DOHH2 (cell line): ENCODE measurements around the gene IDUA.

ENCODE experiments used
- H3F3A ChIP-seq: fragments of 200-600 bp; sonication (generic), shearing (Covaris generic); 2 replicates; pipeline ENCODE4 v1.6.0; 2016; ENCODE audit warnings: antibody characterized with exemption, mild to moderate bottlenecking; ENCODE audit not compliant: control insufficient read depth, insufficient read depth
- H3K27ac ChIP-seq: fragments of 200-600 bp; sonication (generic); 2 replicates; pipeline ENCODE4 v1.5.1; 2014; ENCODE audit warnings: low read depth, mild to moderate bottlenecking, low read length, moderate library complexity
- H3K27me3 ChIP-seq: fragments of 200-600 bp; sonication (generic); 2 replicates; pipeline ENCODE4 v1.6.1; 2014; ENCODE audit warnings: mild to moderate bottlenecking, low read length, mixed read lengths; ENCODE audit not compliant: control insufficient read depth
- H3K36me3 ChIP-seq: fragments of 200-600 bp; sonication (generic); 2 replicates; pipeline ENCODE4 v1.6.1; 2014; ENCODE audit warnings: mild to moderate bottlenecking, low read length, moderate library complexity, mixed read lengths; ENCODE audit not compliant: control insufficient read depth
- H3K4me1 ChIP-seq: fragments of 200-600 bp; sonication (generic); 2 replicates; pipeline ENCODE4 v1.6.1; 2014; ENCODE audit warnings: mild to moderate bottlenecking, low read length, mixed read lengths; ENCODE audit not compliant: control insufficient read depth
- H3K4me2 ChIP-seq: fragments of 200-600 bp; sonication (generic); 2 replicates; pipeline ENCODE4 v1.6.0; 2014; ENCODE audit warnings: mild to moderate bottlenecking, low read length, moderate library complexity
- H3K4me3 ChIP-seq: fragments of 200-600 bp; sonication (generic); 2 replicates; pipeline ENCODE4 v1.5.1; 2014; ENCODE audit warnings: mild to moderate bottlenecking, low read length, mixed read lengths
- H3K79me2 ChIP-seq: fragments of 200-600 bp; sonication (generic); 2 replicates; pipeline ENCODE4 v1.6.1; 2014; ENCODE audit warnings: mild to moderate bottlenecking, low read length, mixed read lengths; ENCODE audit not compliant: control insufficient read depth
- H3K9me2 ChIP-seq: fragments of 200-600 bp; sonication (generic); replicated peaks from 2 replicates; pipeline ENCODE4 v1.6.1; 2014; ENCODE audit warnings: mild to moderate bottlenecking, low read length, mixed read lengths; ENCODE audit not compliant: control insufficient read depth
- H3K9me3 ChIP-seq: fragments of 200-600 bp; sonication (generic); 2 replicates; pipeline ENCODE4 v1.6.1; 2014; ENCODE audit warnings: antibody characterized with exemption, low read length, mixed read lengths; ENCODE audit not compliant: control insufficient read depth, insufficient read depth
- H4K20me1 ChIP-seq: fragments of 200-600 bp; sonication (generic); 2 replicates; pipeline ENCODE4 v1.6.0; 2014; ENCODE audit warnings: low read depth, mild to moderate bottlenecking, antibody characterized with exemption, low read length, moderate library complexity; ENCODE audit not compliant: control insufficient read depth, insufficient read depth
- CTCF ChIP-seq: fragments of 200-600 bp; sonication (generic); IDR thresholded peaks from one replicate; pipeline ENCODE4 v1.5.1; 2014; ENCODE audit warnings: antibody characterized with exemption, mild to moderate bottlenecking, low read depth, low read length; ENCODE audit not compliant: poor library complexity, severe bottlenecking
- EZH2phosphoT487 ChIP-seq: fragments of 200-600 bp; sonication (generic); IDR thresholded peaks from 2 replicates; pipeline ENCODE4 v1.6.1; 2017; ENCODE audit warnings: borderline replicate concordance, mild to moderate bottlenecking, antibody characterized with exemption, low read length, moderate library complexity, mixed read lengths

Gene IDUA

GRCh38 chr4:1031956-1032795, 45.3 kb downstream of the IDUA start:
- TF ChIP-seq CTCF: peak; percentile 7
- no peak for TF ChIP-seq EZH2phosphoT487
- H3K36me3 ChIP-seq: no peaks in the 10 kb centered on the region
- H3K27me3 ChIP-seq: no peaks in the 10 kb centered on the region
- H4K20me1 ChIP-seq: no peaks in the 10 kb centered on the region
- no peaks in the 10 kb centered on the region for H3K79me2 ChIP-seq
- no peaks in the 10 kb centered on the region for H3K9me2 ChIP-seq
- H3K4me1 ChIP-seq: no peaks in the 10 kb centered on the region
- H3K27ac ChIP-seq: no peak overlapping the region
- H3K4me3 ChIP-seq: no peak overlapping the region
- H3F3A ChIP-seq: no peaks in the 10 kb centered on the region
- no peaks in the 10 kb centered on the region for H3K9me3 ChIP-seq
- H3K4me2 ChIP-seq: no peak overlapping the region

- Histone ChIP-seq H3K27me3 (no peaks in the 10 kb centered on the region), H3K4me3 (no peak overlapping the region), H3K79me2 (no peaks in the 10 kb centered on the region), H3F3A (no peaks in the 10 kb centered on the region), H4K20me1 (no peaks in the 10 kb centered on the region), H3K9me3 (no peaks in the 10 kb centered on the region), H3K4me2 (no peak overlapping the region), H3K36me3 (no peaks in the 10 kb centered on the region), H3K9me2 (no peaks in the 10 kb centered on the region), H3K4me1 (no peaks in the 10 kb centered on the region), H3K27ac (no peak overlapping the region)
- TF ChIP-seq CTCF: no peak
- TF ChIP-seq EZH2phosphoT487: no peak
These were observed 46.0 kb downstream of the IDUA start for GRCh38 chr4:1032861-1033260.

GRCh38 chr4:1033840-1034551, 47.2 kb downstream of the IDUA start:
- Histone ChIP-seq H3K36me3 (no peaks in the 10 kb centered on the region), H3K4me1 (no peaks in the 10 kb centered on the region), H3K9me3 (no peaks in the 10 kb centered on the region), H3F3A (no peaks in the 10 kb centered on the region), H3K4me2 (no peak overlapping the region), H3K9me2 (no peaks in the 10 kb centered on the region), H3K27ac (no peak overlapping the region), H3K27me3 (no peaks in the 10 kb centered on the region), H4K20me1 (no peaks in the 10 kb centered on the region), H3K79me2 (no peaks in the 10 kb centered on the region), H3K4me3 (no peak overlapping the region)
- TF ChIP-seq CTCF (no peak), EZH2phosphoT487 (no peak)
